ENCODE results near the gene AJAP1. TPM values are rescaled to one million over a fixed set of nuclear protein-coding genes. Genes with fewer than 3 reads are reported as not detected.

The AJAP1 gene
- total RNA-seq, 2 experiments from 2014 or later = not detected

- ChIA-PET POLR2A (interaction anchor here (0.6 kb wide), 1 partner anchor 754 kb away, joined by 3 read pairs; no protein-coding TSS in a partner anchor), CTCF (ENCODE audit: unreplicated experiment) (no interaction called here)
- Histone ChIP-seq H3K9me3 (ENCODE audit: low read length) (no peaks in the 10 kb centered on the region), H2AFZ (ENCODE audit: low read length) (no peak overlapping the region), H3K9me2 (ENCODE audit: insufficient read depth, low read length) (no peaks in the 10 kb centered on the region), H3K79me2 (ENCODE audit: insufficient read depth, low read depth, low read length) (no peaks in the 10 kb centered on the region), H3K27ac (ENCODE audit: low read depth, low read length, poor library complexity, severe bottlenecking) (no peak overlapping the region), H3K36me3 (ENCODE audit: insufficient read depth, low read length) (no peaks in the 10 kb centered on the region), H3K4me1 (ENCODE audit: insufficient read depth, low read length, poor library complexity, severe bottlenecking) (no peaks in the 10 kb centered on the region), H3K4me3 (ENCODE audit: low read depth, low read length, poor library complexity, severe bottlenecking) (no peak overlapping the region), H3K4me2 (ENCODE audit: low read length) (no peak overlapping the region), H4K20me1 (ENCODE audit: insufficient read depth, low read length) (no peaks in the 10 kb centered on the region)
- no peak for DNase-seq (ENCODE audit: low spot score)
- TF ChIP-seq EZH2phosphoT487 (IDR thresholded peaks at IDR 0.05; ENCODE audit: borderline replicate concordance, low read depth, low read length) = no peak
- no peak for TF ChIP-seq CTCF (conservative IDR thresholded peaks at IDR 0.05; ENCODE audit: low read length)
- no TSS peak for BruUV-seq (replicated peaks)
- intact Hi-C loops (cut with micrococcal nuclease; ENCODE audit: unreplicated experiment) = no loop called here
Measured at GRCh38 chr1:4767308-4767707, 112.9 kb downstream of the AJAP1 start.

DNA sequence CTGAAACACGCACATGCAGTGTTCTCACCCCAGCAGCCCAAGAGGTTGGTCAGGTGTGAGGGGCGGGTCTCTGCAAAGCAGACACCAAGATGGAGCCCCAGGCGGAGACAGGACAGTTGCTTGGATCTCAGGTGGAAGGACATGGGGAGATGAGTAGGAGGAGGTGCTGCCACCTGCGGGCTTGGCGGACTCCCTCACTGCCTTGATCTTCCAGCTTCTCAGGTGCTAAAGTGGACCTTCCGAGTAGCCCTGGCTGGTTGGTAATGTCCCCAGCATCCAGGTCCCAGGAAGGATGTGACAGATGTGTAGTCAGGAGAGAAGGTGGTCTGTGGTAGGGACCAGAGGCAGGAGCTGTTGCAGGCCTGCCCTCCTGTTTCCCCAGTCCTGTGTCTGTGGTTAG, 114.1 kb downstream of the AJAP1 start:
- no peak overlapping the region for H3K4me2 ChIP-seq (ENCODE audit: low read length)
- no peak for TF ChIP-seq EZH2phosphoT487 (IDR thresholded peaks at IDR 0.05; ENCODE audit: borderline replicate concordance, low read depth, low read length)
- TF ChIP-seq CTCF (conservative IDR thresholded peaks at IDR 0.05; ENCODE audit: low read length) = no peak
- H3K4me1 ChIP-seq (ENCODE audit: insufficient read depth, low read length, poor library complexity, severe bottlenecking) = no peaks in the 10 kb centered on the region
- CTCF ChIA-PET (ENCODE audit: unreplicated experiment) = no interaction called here
- no peaks in the 10 kb centered on the region for H4K20me1 ChIP-seq (ENCODE audit: insufficient read depth, low read length)
- H3K9me3 ChIP-seq (ENCODE audit: low read length) = no peaks in the 10 kb centered on the region
- H3K9me2 ChIP-seq (ENCODE audit: insufficient read depth, low read length) = no peaks in the 10 kb centered on the region
- no peak overlapping the region for H2AFZ ChIP-seq (ENCODE audit: low read length)
- no peaks in the 10 kb centered on the region for H3K36me3 ChIP-seq (ENCODE audit: insufficient read depth, low read length)
- POLR2A ChIA-PET = no interaction called here
- no TSS peak for BruUV-seq (replicated peaks)
- no peak overlapping the region for H3K4me3 ChIP-seq (ENCODE audit: low read depth, low read length, poor library complexity, severe bottlenecking)
- no peak for DNase-seq (ENCODE audit: low spot score)
- no peaks in the 10 kb centered on the region for H3K79me2 ChIP-seq (ENCODE audit: insufficient read depth, low read depth, low read length)
- no peak overlapping the region for H3K27ac ChIP-seq (ENCODE audit: low read depth, low read length, poor library complexity, severe bottlenecking)
- intact Hi-C loops (cut with micrococcal nuclease; ENCODE audit: unreplicated experiment) = no loop called here

DNA sequence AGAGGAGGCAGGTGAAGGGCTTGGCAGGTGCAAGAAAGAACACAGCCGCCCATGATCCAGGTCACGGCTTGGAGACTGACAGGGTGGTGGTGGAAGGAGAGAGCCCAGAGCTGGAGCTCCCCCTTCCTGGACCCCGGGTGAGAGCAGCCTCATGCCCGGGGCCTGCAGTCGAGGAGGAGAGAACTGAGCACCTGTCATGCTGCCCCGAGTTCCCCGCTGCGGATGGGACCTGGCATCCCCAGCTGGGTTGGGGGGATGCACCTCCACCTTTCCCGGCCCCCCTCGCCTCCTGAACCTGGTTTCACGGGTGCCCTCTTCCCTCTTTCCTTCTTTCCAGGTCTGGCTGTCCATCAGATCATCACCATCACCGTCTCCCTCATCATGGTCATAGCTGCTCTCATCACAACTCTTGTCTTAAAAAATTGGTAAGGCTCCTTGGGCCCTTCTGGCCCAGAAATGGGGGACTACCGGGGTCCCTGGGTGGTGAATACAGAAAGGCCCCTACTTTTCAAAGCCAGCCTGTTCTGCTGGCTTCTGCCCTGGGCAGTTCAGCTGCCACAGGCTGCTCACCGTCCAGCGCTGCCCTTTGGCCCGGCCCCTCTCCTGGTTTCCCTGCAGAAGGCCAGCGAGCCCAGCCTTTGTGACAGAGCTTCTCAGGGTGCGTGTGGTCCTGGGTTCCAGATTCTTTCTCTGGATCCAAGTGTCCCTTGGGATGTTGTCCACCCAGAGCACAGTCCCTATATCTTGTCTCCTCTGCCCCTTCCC, 115.3 kb downstream of the AJAP1 start:
- Histone ChIP-seq H3K27ac (ENCODE audit: low read depth, low read length, poor library complexity, severe bottlenecking) (no peak overlapping the region), H4K20me1 (ENCODE audit: insufficient read depth, low read length) (no peaks in the 10 kb centered on the region), H3K79me2 (ENCODE audit: insufficient read depth, low read depth, low read length) (no peaks in the 10 kb centered on the region), H3K4me2 (ENCODE audit: low read length) (no peak overlapping the region), H3K4me1 (ENCODE audit: insufficient read depth, low read length, poor library complexity, severe bottlenecking) (no peaks in the 10 kb centered on the region), H3K36me3 (ENCODE audit: insufficient read depth, low read length) (no peaks in the 10 kb centered on the region), H3K4me3 (ENCODE audit: low read depth, low read length, poor library complexity, severe bottlenecking) (no peak overlapping the region), H2AFZ (ENCODE audit: low read length) (no peak overlapping the region), H3K9me3 (ENCODE audit: low read length) (no peaks in the 10 kb centered on the region), H3K9me2 (ENCODE audit: insufficient read depth, low read length) (no peaks in the 10 kb centered on the region)
- no TSS peak for BruUV-seq (replicated peaks)
- ChIA-PET POLR2A (no interaction called here), CTCF (ENCODE audit: unreplicated experiment) (no interaction called here)
- intact Hi-C loops (cut with micrococcal nuclease; ENCODE audit: unreplicated experiment) = no loop called here
- no peak for DNase-seq (ENCODE audit: low spot score)
- no peak for TF ChIP-seq EZH2phosphoT487 (IDR thresholded peaks at IDR 0.05; ENCODE audit: borderline replicate concordance, low read depth, low read length)
- TF ChIP-seq CTCF (conservative IDR thresholded peaks at IDR 0.05; ENCODE audit: low read length) = no peak
